GM13977 (cell line): ENCODE measurements around the gene MAN2B2.
"Not testable (repeated sequence)": the region's sequence is repeated elsewhere in the genome, so short reads cannot be mapped to it uniquely, and the experiment has no call there.

ENCODE experiments used
- DNase-seq: peaks from one replicate; pipeline ENCODE4 v3.0.0; 2012; ENCODE audit warnings: low spot score
- CTCF ChIP-seq: IDR thresholded peaks from 2 replicates; pipeline ENCODE4 v1.5.1; 2012; ENCODE audit warnings: mild to moderate bottlenecking, control low read depth; ENCODE audit not compliant: insufficient read depth; ENCODE audit errors: extremely low read depth, missing control alignments
- in situ Hi-C: fragments of 300-500 bp; cut with MboI; formaldehyde crosslinking; loops from one replicate; pipeline ENCODE4 v1.12.0; 2022; ENCODE audit warnings: low sequenced_read_pairs, low pct_unique_long_range_greater_than_20kb, mixed read lengths, inconsistent platforms; ENCODE audit not compliant: unreplicated experiment

The MAN2B2 gene

GRCh38 chr4:6663596-6664393 lies 88.8 kb downstream of the MAN2B2 start:
- in situ Hi-C loops: no loop called here
- TF ChIP-seq CTCF: no peak
- no peak for DNase-seq

DNA sequence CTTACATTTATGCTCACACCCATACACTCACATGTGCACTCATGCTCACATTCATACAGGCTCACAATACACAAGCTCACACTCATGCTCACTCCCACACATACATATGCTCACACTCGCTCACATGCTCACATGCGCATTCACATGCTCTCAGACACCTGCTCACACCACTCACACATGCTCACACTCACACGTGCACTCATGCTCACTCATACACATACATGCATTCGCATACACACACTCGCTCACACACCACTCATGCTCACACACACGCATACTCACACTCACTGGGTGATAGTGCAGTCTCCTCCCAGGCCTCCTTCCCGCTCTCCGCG lies 90.3 kb downstream of the MAN2B2 start:
- DNase-seq: no peak
- in situ Hi-C loops: no loop called here
- no peak for TF ChIP-seq CTCF

- in situ Hi-C loops: no loop called here
- no peak for DNase-seq
- no peak for TF ChIP-seq CTCF
These were observed 93.4 kb downstream of the MAN2B2 start for GRCh38 chr4:6668391-6668790.

GRCh38 chr4:6671648-6672047 lies 96.7 kb downstream of the MAN2B2 start:
- no peak for TF ChIP-seq CTCF

GRCh38 chr4:6672131-6672530 lies 97.1 kb downstream of the MAN2B2 start:
- DNase-seq: no peak
- no peak for TF ChIP-seq CTCF
- in situ Hi-C loops: no loop called here

More at GRCh38 chr4:6671648-6672047, 96.7 kb downstream of the MAN2B2 start:
- no peak for DNase-seq
- in situ Hi-C loops: no loop called here

DNA sequence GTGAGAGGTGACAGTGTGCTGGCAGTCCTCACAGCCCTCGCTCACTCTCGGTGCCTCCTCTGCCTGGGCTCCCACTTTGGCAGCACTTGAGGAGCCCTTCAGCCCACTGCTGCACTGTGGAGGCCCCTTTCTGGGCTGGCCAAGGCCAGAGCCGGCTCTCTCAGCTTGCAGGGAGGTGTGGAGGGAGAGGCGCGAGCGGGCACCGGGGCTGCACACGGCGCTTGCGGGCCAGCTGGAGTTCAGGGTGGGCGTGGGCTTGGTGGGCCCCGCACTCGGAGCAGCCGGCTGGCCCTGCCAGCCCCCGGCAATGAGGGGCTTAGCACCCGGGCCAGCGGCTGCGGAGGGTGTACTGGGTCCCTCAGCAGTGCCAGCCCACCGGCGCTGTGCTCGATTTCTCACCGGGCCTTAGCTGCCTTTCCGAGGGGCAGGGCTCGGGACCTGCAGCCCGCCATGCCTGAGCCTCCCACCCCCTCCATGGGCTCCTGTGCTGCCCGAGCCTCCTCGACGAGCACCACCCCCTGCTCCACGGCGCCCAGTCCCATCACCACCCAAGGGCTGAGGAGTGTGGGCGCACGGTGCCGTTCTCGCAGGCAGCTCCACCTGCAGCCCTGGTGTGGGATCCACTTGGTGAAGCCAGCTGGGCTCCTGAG lies 97.7 kb downstream of the MAN2B2 start:
- DNase-seq, in situ Hi-C loops: not testable (repeated sequence)
